Measurements from ENCODE around the gene ZSWIM5. TPM values are rescaled to one million over a fixed set of nuclear protein-coding genes. Genes with fewer than 3 reads are reported as not detected.
"Not testable (repeated sequence)": the region's sequence is repeated elsewhere in the genome, so short reads cannot be mapped to it uniquely, and the experiment has no call there.

Gene ZSWIM5
- total and polyA plus RNA-seq, 2 experiments from 2014 or later, result 6.6 to 7.6 TPM

GRCh38 chr1:45093334-45093733 lies 113.1 kb downstream of the ZSWIM5 start:
- H3K36me3 ChIP-seq, result no peaks in the 10 kb centered on the region
- no peak for TF ChIP-seq CTCF (IDR thresholded peaks at IDR 0.05; ENCODE audit: low read depth, low read length)
- peaks cover 3% of the 10 kb centered on the region for H3K4me1 ChIP-seq (ENCODE audit: low read depth)
- DNase-seq (ENCODE audit: low read depth in 1 of 2, low spot score in 1 of 2), result no peak
- no peaks in the 10 kb centered on the region for H3K9me3 ChIP-seq (ENCODE audit: low read depth)
- no peak overlapping the region for H3K4me3 ChIP-seq
- no peak overlapping the region for H3K27ac ChIP-seq
- H3K27me3 ChIP-seq, result no peaks in the 10 kb centered on the region

- Histone ChIP-seq H3K4me3 (no peak overlapping the region), H3K27ac (no peak overlapping the region), H3K9me3 (ENCODE audit: low read depth) (no peaks in the 10 kb centered on the region), H3K36me3 (no peaks in the 10 kb centered on the region), H3K27me3 (no peaks in the 10 kb centered on the region), H3K4me1 (ENCODE audit: low read depth) (no peaks in the 10 kb centered on the region)
- no peak for TF ChIP-seq CTCF (IDR thresholded peaks at IDR 0.05; ENCODE audit: low read depth, low read length)
- DNase-seq (ENCODE audit: low read depth in 1 of 2, low spot score in 1 of 2), result no peak
Measured at GRCh38 chr1:45089711-45090110, 116.7 kb downstream of the ZSWIM5 start.

- DNase-seq (ENCODE audit: low read depth in 1 of 2, low spot score in 1 of 2), result no peak
- Histone ChIP-seq H3K4me1 (ENCODE audit: low read depth) (no peaks in the 10 kb centered on the region), H3K27me3 (no peaks in the 10 kb centered on the region), H3K36me3 (no peaks in the 10 kb centered on the region), H3K27ac (no peak overlapping the region), H3K4me3 (no peak overlapping the region), H3K9me3 (ENCODE audit: low read depth) (no peaks in the 10 kb centered on the region)
- no peak for TF ChIP-seq CTCF (IDR thresholded peaks at IDR 0.05; ENCODE audit: low read depth, low read length)
Measured at GRCh38 chr1:45084562-45084961, 121.8 kb downstream of the ZSWIM5 start.

GRCh38 chr1:45079533-45079932 lies 126.9 kb downstream of the ZSWIM5 start:
- TF ChIP-seq CTCF (IDR thresholded peaks at IDR 0.05; ENCODE audit: low read depth, low read length), result no peak
- Histone ChIP-seq H3K4me1 (ENCODE audit: low read depth) (no peaks in the 10 kb centered on the region), H3K27me3 (no peaks in the 10 kb centered on the region), H3K27ac (no peak overlapping the region), H3K9me3 (ENCODE audit: low read depth) (no peaks in the 10 kb centered on the region), H3K4me3 (no peak overlapping the region), H3K36me3 (no peaks in the 10 kb centered on the region)
- no peak for DNase-seq (ENCODE audit: low read depth in 1 of 2, low spot score in 1 of 2)

GRCh38 chr1:45076959-45077358 lies 129.4 kb downstream of the ZSWIM5 start:
- not testable (repeated sequence) for H3K4me3 ChIP-seq; H3K9me3 ChIP-seq (ENCODE audit: low read depth)

GRCh38 chr1:45071567-45071966 lies 134.8 kb downstream of the ZSWIM5 start:
- H3K4me3 ChIP-seq, result no peak overlapping the region
- no peak for TF ChIP-seq CTCF (IDR thresholded peaks at IDR 0.05; ENCODE audit: low read depth, low read length)
- no peaks in the 10 kb centered on the region for H3K36me3 ChIP-seq
- H3K27me3 ChIP-seq, result no peaks in the 10 kb centered on the region
- H3K9me3 ChIP-seq (ENCODE audit: low read depth), result no peaks in the 10 kb centered on the region
- no peak for DNase-seq (ENCODE audit: low read depth in 1 of 2, low spot score in 1 of 2)
- no peak overlapping the region for H3K27ac ChIP-seq
- no peaks in the 10 kb centered on the region for H3K4me1 ChIP-seq (ENCODE audit: low read depth)

More at GRCh38 chr1:45076959-45077358, 129.4 kb downstream of the ZSWIM5 start:
- H3K27ac ChIP-seq; H3K36me3 ChIP-seq; H3K4me1 ChIP-seq (ENCODE audit: low read depth); DNase-seq (ENCODE audit: low read depth in 1 of 2, low spot score in 1 of 2); H3K27me3 ChIP-seq: not testable (repeated sequence)
